UCSD-AML1 (cell line): ENCODE data around the gene CAMK2G.
"Not testable (repeated sequence)": the region's sequence is repeated elsewhere in the genome, so short reads cannot be mapped to it uniquely, and the experiment has no call there.

Experiments used
- DNase-seq: peaks from one replicate; lab custom pipeline; 2025; ENCODE audit not compliant: unreplicated experiment; lab: John Stamatoyannopoulos, UW

Gene CAMK2G

GRCh38 chr10:73798927-73799560 is 75.3 kb downstream of the CAMK2G start:
- DNase-seq: no peak

DNA sequence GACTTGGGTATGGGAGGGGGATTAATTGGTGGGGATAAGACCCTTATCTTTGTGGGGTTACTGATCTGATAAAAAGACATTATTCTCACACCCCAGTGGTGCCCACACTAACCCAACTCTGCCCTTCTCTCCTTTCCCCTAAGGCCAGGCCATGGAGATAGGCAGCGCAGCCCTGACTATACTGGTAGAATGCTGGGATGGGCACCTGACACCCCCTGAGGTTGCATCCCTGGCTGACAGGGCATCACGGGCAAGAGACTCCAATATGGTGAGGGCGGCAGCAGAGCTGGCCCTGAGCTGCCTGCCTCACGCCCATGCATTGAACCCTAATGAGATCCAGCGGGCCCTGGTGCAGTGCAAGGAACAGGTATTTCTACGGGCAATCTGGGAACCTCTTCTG is 76.3 kb downstream of the CAMK2G start:
- DNase-seq: no peak

DNA sequence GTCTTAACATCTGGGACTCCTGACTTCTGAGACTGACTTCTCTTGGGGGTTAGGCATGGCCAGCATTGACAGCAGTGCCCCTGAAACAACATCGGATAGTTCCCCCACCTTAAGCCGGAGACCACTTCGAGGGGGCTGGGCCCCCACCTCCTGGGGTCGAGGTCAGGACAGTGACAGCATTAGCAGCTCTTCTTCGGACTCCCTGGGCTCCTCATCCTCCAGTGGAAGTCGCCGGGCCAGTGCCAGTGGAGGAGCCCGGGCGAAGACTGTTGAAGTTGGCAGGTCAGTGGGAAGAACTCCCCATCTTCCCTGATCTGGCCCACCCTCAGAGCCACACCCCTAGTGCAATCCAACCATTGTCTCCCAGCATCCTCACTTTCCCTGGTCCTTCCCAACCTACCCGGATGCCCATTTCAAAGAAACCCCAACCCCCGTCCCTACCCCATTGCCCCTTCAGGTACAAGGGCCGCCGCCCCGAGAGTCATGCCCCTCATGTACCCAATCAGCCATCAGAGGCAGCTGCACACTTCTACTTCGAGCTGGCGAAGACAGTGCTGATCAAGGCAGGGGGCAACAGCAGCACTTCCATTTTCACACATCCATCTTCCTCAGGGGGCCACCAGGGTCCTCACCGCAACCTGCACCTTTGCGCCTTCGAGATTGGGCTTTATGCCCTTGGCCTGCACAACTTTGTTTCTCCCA is 76.9 kb downstream of the CAMK2G start:
- DNase-seq: no peak

DNA sequence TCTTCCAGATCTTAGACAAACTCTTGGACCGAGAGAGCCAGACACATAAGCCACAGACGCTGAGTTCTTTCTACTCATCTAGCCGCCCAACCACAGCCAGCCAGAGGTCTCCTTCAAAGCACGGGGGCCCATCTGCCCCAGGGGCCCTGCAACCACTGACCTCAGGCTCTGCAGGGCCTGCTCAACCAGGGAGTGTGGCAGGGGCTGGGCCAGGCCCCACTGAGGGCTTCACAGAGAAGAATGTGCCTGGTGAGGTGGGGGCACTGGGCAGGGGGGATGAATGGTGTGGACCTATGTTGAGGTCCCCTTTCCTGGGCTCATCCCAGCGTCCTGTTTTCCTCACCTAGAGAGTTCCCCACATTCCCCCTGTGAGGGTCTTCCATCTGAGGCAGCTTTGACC is 77.6 kb downstream of the CAMK2G start:
- DNase-seq: no peak

GRCh38 chr10:73796035-73796434 is 78.3 kb downstream of the CAMK2G start:
- not testable (repeated sequence) for DNase-seq

- not testable (repeated sequence) for DNase-seq
These were observed 78.9 kb downstream of the CAMK2G start for GRCh38 chr10:73795491-73795890.

- no peak for DNase-seq
These were observed 80.9 kb downstream of the CAMK2G start for GRCh38 chr10:73793456-73793855.

DNA sequence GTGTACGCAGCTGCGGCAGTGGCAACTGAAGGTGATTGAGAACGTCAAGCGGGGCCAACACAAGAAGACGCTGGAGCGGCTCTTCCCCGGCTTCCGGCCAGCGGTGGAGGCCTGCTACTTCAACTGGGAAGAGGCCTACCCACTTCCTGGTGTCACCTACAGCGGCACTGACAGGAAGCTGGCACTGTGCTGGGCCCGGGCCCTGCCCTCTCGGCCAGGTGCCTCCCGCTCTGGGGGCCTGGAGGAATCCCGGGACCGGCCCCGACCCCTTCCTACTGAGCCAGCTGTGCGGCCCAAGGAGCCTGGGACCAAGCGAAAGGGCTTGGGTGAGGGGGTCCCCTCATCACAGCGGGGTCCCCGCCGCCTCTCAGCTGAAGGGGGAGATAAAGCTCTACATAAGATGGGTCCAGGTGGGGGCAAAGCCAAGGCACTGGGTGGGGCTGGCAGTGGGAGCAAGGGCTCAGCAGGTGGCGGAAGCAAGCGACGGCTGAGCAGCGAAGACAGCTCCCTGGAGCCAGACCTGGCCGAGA is 82.4 kb downstream of the CAMK2G start:
- no peak for DNase-seq

DNA sequence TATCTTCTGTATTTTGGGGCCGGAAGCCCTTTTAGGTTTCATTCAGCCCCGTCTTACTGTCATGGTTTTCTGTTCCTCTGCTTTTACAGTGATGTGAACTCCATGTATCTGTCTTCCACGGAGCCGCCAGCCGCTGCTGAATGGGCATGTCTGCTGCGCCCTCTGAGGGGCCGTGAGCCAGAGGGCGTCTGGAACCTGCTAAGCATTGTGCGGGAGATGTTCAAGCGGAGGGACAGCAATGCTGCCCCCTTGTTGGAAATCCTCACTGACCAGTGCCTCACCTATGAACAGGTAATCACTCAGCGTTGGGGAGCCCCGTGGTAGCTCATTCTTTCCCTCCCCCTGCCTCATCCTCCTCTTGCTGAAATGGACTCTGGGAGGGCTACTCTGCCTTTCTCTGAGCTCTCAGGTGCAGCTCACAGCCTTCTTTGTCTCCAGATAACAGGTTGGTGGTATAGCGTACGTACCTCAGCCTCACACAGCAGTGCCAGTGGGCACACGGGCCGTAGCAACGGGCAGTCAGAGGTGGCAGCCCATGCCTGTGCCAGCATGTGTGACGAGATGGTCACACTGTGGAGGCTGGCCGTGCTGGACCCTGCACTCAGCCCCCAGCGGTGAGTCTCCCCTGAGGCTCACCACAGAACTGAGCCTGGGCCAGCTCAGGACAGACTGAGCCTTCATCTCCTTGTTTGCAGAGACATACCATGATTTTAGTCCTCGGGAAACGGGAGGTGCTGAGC is 83.3 kb downstream of the CAMK2G start:
- DNase-seq: no peak

DNA sequence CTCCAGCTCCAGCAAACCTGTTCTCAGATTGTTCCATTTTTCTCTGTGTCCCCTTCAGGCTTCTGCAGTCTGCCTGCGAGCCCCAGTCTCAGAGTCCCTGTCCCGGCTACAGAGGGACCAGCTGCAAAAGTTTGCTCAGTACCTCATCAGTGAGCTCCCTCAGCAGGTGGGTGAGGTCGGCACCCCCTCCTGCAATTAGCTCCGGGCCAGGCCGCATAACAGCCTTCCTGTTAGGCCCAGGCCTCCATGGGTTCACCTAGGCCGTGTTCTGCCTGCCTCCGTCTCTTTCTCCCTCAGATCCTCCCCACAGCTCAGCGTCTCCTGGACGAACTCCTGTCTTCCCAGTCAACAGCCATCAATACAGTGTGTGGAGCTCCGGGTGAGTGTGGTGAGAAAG is 84.7 kb downstream of the CAMK2G start:
- DNase-seq: no peak

DNA sequence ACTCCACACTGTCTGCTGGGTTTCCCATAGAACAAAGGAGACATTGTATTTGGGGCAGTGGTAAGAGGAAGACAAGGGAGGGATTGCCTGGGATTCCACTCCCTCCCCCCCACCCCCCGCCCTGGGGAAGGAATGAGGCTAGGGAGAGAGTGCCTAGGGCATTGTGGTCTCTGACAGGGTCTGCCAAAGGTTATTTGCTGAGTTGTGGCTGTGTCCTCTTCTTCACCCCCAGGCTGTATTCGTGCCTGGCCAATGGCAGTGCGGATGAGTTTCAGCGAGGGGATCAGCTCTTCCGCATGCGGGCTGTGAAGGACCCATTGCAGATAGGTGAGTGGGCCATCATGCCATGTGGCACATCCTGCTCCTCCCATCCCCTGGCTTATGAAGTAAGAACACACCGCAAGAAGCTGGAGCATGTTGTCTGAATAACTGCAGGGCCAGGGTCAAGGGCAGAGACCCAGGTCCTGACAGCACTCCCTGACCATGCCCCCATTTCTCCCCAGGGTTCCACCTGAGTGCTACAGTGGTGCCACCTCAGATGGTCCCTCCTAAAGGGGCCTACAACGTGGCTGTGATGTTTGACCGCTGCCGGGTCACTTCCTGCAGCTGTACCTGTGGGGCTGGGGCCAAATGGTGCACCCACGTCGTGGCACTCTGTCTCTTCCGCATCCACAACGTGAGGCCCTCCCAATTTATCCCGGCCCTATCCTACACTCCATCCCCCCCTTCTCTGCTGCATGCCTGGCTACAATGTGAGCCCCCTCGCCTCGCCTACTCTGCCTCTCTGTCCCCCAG is 85.3 kb downstream of the CAMK2G start:
- no peak for DNase-seq

- DNase-seq: not testable (repeated sequence)
These were observed 87.1 kb downstream of the CAMK2G start for GRCh38 chr10:73787031-73787800.

DNA sequence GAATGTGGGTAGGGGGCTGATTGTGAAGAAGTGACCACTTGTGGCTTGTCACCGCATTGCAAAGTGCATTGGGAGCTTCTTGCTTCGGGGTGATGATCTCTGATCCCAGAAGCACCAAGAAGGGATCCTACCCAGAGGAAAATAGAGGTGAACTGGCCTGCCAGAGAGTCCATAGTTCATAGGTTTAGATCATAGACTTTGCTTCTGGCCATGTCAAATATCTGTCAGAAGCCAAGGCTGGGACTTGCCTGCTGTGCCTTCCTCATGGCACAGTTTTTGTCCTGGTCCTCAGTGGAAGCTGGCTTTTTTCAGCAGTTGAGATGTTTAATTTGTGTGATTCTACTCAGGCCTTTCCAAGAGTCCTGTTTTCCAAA is 87.9 kb downstream of the CAMK2G start:
- DNase-seq: no peak

GRCh38 chr10:73785721-73786511 is 88.4 kb downstream of the CAMK2G start:
- DNase-seq: peak; percentile 42

GRCh38 chr10:73785211-73785720 is 89.1 kb downstream of the CAMK2G start, which contains the start of gene ZSWIM8:
Gene ZSWIM8, plus strand, starts transcription at chr10:73785606. Its CDS starts 273 bp downstream, at chr10:73785879.
- peak; percentile 90 for DNase-seq

DNA sequence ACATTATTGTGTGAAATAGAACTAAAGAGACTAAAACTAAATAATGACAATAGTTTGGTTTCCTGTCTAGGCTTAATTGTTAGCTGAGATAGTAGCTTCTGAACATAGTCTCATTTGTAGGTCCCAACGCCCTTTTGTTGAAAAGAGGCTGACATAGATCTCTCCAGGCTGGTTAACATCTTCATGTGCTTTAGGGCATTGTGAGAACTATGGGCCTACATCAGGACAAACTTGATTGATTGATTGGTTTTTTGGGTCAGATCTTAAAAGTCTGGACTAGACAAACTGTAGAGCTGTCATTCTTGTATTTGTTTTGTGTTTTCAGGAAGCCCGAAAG is 91.6 kb downstream of the CAMK2G start:
- no peak for DNase-seq

DNA sequence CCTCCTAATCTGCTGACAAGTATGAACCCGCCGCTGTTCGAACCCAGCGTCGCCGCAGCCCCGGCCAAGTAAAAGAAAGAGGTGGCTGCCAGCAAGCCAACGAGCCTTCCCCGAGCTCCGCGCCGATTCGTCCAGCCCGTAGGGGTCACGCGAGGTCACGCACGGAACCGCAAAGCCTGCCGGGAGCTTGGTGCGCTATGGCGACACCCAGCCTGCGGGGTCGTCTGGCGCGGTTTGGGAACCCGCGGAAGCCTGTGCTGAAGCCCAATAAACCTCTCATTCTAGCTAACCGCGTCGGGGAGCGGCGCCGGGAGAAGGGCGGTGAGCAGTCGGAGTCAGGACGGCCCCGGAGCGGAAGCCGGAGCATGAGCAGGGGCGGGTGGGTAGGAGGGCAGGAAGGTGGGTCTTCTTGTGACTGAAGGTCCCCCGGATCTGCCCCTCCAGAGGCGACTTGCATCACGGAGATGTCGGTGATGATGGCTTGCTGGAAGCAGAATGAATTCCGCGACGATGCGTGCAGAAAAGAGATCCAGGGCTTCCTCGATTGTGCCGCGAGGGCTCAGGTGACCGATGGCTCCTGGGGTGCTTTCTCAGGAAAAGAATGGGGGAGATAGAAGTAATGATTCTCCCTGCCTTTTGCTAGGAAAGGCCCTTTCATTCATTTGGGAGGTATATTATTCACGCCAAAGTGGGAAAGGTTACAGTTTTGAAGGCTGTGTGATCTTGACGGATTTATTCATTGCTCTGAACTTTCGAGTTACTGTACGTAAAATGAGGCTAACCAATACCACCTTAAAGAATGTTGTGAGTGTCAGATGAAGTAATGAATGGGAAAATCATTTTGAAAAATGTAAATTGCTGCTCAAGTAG is 92.2 kb downstream of the CAMK2G start, which contains the start of gene CHCHD1:
CHCHD1 (plus strand) TSS at position 170 of the 870 bp plus-strand sequence; CDS start at position 198, 28 bp downstream.
- peak; percentile 89 for DNase-seq

- DNase-seq: no peak
These were observed 92.8 kb downstream of the CAMK2G start for GRCh38 chr10:73781548-73781878.
